Hepatocyte (in vitro differentiated cells): ENCODE data around the gene SCN4B. TPM values are rescaled to one million over a fixed set of nuclear protein-coding genes. Genes with fewer than 3 reads are reported as not detected.
A peak's percentile ranks its signal among the peaks of the same experiment; 100 is the strongest.

Source experiments
- DNase-seq: peaks from one replicate; pipeline ENCODE4 v3.0.0-alpha.2; 2016; ENCODE audit warnings: low spot score
- H2AFZ ChIP-seq: fragments of 200-600 bp; sonication (generic); 2 replicates; pipeline ENCODE4 v1.6.0; 2016; ENCODE audit warnings: antibody characterized with exemption, mild to moderate bottlenecking
- H3K27ac ChIP-seq: fragments of 200-600 bp; sonication (generic); 2 replicates; pipeline ENCODE4 v1.5.1; 2016; ENCODE audit warnings: mild to moderate bottlenecking
- H3K27me3 ChIP-seq: fragments of 200-600 bp; sonication (generic); 2 replicates; pipeline ENCODE4 v1.6.1; 2016
- H3K36me3 ChIP-seq: fragments of 200-600 bp; sonication (generic); replicated peaks from 2 replicates; pipeline ENCODE4 v1.5.1; 2016; ENCODE audit warnings: low read depth; ENCODE audit not compliant: insufficient read depth
- H3K4me1 ChIP-seq: fragments of 200-600 bp; sonication (generic); 2 replicates; pipeline ENCODE4 v1.5.1; 2016; ENCODE audit warnings: mild to moderate bottlenecking, moderate library complexity; ENCODE audit not compliant: insufficient read depth
- H3K4me2 ChIP-seq: fragments of 200-600 bp; sonication (generic); 2 replicates; pipeline ENCODE4 v1.6.0; 2016
- H3K4me3 ChIP-seq: fragments of 200-600 bp; sonication (generic); 2 replicates; pipeline ENCODE4 v1.5.1; 2016; ENCODE audit warnings: mild to moderate bottlenecking
- H3K79me2 ChIP-seq: fragments of 200-600 bp; sonication (generic); 2 replicates; pipeline ENCODE4 v1.6.0; 2017; ENCODE audit warnings: mild to moderate bottlenecking
- H3K9me2 ChIP-seq: fragments of 200-600 bp; sonication (generic); replicated peaks from 2 replicates; pipeline ENCODE4 v1.6.0; 2017; ENCODE audit warnings: mild to moderate bottlenecking; ENCODE audit not compliant: insufficient read depth
- H3K9me3 ChIP-seq: fragments of 200-600 bp; sonication (generic); 2 replicates; pipeline ENCODE4 v1.5.1; 2016; ENCODE audit warnings: low read depth, mild to moderate bottlenecking
- H4K20me1 ChIP-seq: fragments of 200-600 bp; sonication (generic); 2 replicates; pipeline ENCODE4 v1.6.0; 2016; ENCODE audit warnings: mild to moderate bottlenecking; ENCODE audit not compliant: insufficient read depth, poor library complexity, severe bottlenecking
- CTCF ChIP-seq: fragments of 200-600 bp; sonication (generic); IDR thresholded peaks from 2 replicates; pipeline ENCODE4 v1.5.1; 2016; ENCODE audit warnings: antibody characterized with exemption, mild to moderate bottlenecking; ENCODE audit not compliant: poor library complexity
- EZH2 ChIP-seq: fragments of 200-600 bp; sonication (generic); IDR thresholded peaks from 2 replicates; pipeline ENCODE4 v1.6.1; 2016; ENCODE audit warnings: antibody characterized with exemption, mild to moderate bottlenecking, borderline replicate concordance
- EZH2phosphoT487 ChIP-seq: fragments of 200-600 bp; sonication (generic); IDR thresholded peaks from one replicate; pipeline ENCODE4 v1.6.1; 2018; ENCODE audit warnings: antibody characterized with exemption, mild to moderate bottlenecking, low read depth, moderate library complexity; ENCODE audit not compliant: unreplicated experiment, severe bottlenecking
- WGBS: methylation state at CpG from one replicate; pipeline ENCODE4 v1.1.6; 2016; ENCODE audit warnings: low lambda C conversion rate; ENCODE audit errors: missing lambda C conversion rate; 5-methylcytosine and 5-hydroxymethylcytosine counted together
- polyA plus RNA-seq: library from polyadenylated mRNA; unstranded; fragments of >200 nt; fragmentation: Nextera tagmentation; extraction: Ambion mirVana; gene quantifications from 2 replicates; pipeline ENCODE4 v1.2.1, GENCODE V29; 2016
- total RNA-seq: library from RNA; depleted of rRNA; stranded (reverse); fragments of >200 nt; gene quantifications from 2 replicates; pipeline ENCODE4 v1.2.3, GENCODE V29; 2014

The SCN4B gene
- total and polyA plus RNA-seq, 2 experiments from 2014 or later: 0.57 to 1.1 TPM

DNA sequence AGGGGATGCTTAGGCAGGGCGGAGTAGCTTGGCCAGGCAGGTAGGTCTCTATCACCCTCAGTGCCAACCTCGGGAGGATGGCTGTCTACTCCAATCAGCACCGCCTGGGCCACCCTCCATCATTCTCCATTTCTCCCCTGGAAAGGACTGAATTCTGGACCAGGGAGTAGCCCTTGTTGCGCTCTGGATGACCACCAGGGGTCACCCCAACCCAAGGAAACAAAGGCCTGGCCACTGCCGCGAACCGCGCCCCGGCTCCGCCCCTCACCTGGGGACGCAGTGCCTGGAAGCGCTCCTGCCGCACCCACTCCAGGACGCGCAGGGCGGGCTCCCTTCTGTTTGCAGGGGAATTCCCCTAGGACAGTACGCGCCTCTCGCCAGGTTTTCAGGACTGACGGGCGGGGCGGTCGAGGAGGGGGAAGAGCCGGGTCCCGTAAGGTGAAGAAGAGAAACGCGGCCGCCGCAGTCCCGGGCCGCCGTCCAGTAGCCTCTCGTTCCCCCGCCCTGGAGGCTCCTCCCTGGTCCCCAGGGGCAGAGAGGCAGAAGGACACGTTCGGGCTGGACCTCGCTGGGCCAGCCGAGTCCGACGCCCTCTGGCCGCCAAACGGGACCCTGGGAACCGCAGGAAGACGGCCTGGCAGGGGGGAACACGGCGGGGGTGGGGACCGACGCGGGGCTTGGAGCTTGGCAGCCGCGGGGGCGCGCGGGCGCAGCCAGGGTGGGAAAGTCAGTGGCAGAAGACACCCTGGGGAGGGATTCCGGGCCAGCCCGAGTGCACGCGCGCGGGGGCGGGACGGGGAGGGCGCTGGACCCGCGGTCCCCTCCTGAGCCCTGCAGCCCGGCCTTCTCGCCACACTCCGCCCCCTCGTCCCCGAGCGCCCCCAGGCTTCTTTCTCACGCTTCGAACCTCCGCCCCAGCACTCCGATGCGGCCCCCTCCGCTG, 7.1 kb downstream of the SCN4B start:
- H3K4me3 ChIP-seq: peak overlapping the region; percentile 30
- peak overlapping the region; percentile 100 for H3K4me2 ChIP-seq
- peak overlapping the region; percentile 91 for H2AFZ ChIP-seq
- no peaks in the 10 kb centered on the region for H4K20me1 ChIP-seq
- no peaks in the 10 kb centered on the region for H3K79me2 ChIP-seq
- TF ChIP-seq CTCF (peak; percentile 94), EZH2 (no peak)
- no peak overlapping the region for H3K27ac ChIP-seq
- H3K27me3 ChIP-seq: peaks cover 51% of the 10 kb centered on the region
- no peaks in the 10 kb centered on the region for H3K9me2 ChIP-seq
- DNase-seq: peak; percentile 94
- H3K9me3 ChIP-seq: no peaks in the 10 kb centered on the region
- no peaks in the 10 kb centered on the region for H3K36me3 ChIP-seq
- WGBS: 2% methylated on average over 46 of the region's 78 CpGs
- H3K4me1 ChIP-seq: no peaks in the 10 kb centered on the region

DNA sequence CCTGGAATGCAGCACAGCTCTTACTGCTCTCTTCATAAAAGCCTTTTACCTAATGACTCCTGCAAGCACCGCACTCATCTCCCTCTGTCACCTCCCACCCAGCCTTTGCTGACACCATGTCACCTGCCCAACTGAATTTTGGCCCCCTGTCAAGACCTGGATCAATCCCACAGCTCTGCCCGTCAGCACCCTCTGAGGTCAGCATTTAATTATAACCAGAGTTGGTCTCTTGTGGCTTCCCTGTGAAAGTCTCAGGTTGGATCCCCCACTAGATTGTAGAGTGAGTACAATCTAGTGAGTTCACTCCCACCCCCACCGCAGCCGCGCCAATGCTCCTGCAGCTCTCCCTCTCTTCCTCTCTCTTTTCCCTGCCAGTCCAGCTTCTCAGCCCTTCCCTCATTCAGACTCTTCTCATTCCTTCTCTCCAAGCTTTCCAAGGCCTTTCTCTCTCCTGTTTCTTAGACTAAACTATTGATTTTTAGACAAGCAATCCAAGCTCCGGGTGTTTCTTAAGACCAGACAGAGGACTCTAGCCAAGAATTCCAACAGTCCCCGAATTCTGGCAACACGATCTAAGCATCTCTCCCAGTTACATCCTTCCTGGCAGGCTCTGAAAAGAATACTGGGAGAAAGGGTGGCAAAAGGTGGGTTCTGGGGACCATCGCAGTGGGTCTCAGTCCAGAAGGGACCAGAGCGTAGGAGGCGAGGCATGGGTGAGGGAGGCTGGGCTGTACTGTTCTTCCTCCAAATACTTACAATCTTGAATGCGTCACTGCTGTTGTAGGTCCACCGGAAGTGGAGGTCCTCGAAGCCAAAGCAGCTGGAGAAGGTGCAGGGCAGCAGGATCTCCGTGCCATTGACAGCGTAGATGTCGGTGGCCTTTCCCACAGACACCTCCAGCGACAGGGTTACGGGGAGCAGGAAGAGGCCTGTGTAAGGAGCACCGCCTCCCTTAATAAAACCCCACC, 8.0 kb downstream of the SCN4B start:
- no peak overlapping the region for H3K27ac ChIP-seq
- no peak overlapping the region for H3K4me3 ChIP-seq
- H3K4me1 ChIP-seq: no peaks in the 10 kb centered on the region
- no peak overlapping the region for H2AFZ ChIP-seq
- no peaks in the 10 kb centered on the region for H3K9me2 ChIP-seq
- no peak for DNase-seq
- no peaks in the 10 kb centered on the region for H3K36me3 ChIP-seq
- H3K4me2 ChIP-seq: no peak overlapping the region
- H3K79me2 ChIP-seq: no peaks in the 10 kb centered on the region
- H3K27me3 ChIP-seq: peaks cover 41% of the 10 kb centered on the region
- 65% methylated on average over 20 of the region's 20 CpGs for WGBS
- no peak for TF ChIP-seq CTCF
- TF ChIP-seq EZH2phosphoT487: no peak
- no peak for TF ChIP-seq EZH2
- no peaks in the 10 kb centered on the region for H4K20me1 ChIP-seq
- no peaks in the 10 kb centered on the region for H3K9me3 ChIP-seq

DNA sequence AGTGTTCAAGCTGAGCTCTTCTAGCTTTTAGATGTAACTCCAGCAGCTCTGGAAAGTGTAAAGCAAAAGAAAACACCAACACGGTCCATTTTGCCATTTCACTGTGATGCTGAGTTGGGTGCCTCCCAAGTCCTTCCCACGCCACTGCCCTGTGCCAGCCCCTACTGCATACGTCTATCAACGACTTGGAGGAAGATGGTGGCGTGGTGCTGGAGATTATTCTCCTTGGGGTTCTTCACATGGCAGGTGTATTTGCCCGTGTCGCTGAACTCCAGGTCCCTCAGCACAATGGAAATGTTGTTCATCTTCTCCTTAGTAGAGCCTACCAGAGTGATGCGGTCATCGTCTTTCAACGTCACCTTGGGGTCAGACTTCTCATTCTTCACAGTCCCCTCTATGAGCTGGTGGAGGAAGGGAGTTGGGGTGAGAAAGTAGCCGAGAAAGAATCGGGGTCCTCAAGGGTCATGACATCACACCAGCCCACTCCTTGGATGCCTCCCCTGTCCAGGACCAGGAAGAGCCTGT, 8.9 kb downstream of the SCN4B start:
- no peaks in the 10 kb centered on the region for H3K9me3 ChIP-seq
- H3K27me3 ChIP-seq: peaks cover 33% of the 10 kb centered on the region
- no peaks in the 10 kb centered on the region for H4K20me1 ChIP-seq
- no peak for TF ChIP-seq CTCF
- TF ChIP-seq EZH2: no peak
- TF ChIP-seq EZH2phosphoT487: no peak
- no peak overlapping the region for H3K4me2 ChIP-seq
- H3K27ac ChIP-seq: no peak overlapping the region
- H3K4me3 ChIP-seq: no peak overlapping the region
- no peaks in the 10 kb centered on the region for H3K9me2 ChIP-seq
- 85% methylated on average over 12 of the region's 12 CpGs for WGBS
- no peak overlapping the region for H2AFZ ChIP-seq
- no peaks in the 10 kb centered on the region for H3K4me1 ChIP-seq
- no peak for DNase-seq
- no peaks in the 10 kb centered on the region for H3K79me2 ChIP-seq
- H3K36me3 ChIP-seq: no peaks in the 10 kb centered on the region
